Activated CD8-positive, alpha-beta memory T cell treated with anti-CD3 and anti-CD28 coated beads for 1 hour (primary cell): ENCODE measurements around the gene CENPB.

ENCODE experiments used
- DNase-seq, 2 donors: peaks; one replicate each; pipeline ENCODE4 v3.0.0-alpha.2; 2020; ENCODE audit warnings: low read depth in 1 of 2; ENCODE audit errors: extremely low read depth in 1 of 2

Gene CENPB

DNA sequence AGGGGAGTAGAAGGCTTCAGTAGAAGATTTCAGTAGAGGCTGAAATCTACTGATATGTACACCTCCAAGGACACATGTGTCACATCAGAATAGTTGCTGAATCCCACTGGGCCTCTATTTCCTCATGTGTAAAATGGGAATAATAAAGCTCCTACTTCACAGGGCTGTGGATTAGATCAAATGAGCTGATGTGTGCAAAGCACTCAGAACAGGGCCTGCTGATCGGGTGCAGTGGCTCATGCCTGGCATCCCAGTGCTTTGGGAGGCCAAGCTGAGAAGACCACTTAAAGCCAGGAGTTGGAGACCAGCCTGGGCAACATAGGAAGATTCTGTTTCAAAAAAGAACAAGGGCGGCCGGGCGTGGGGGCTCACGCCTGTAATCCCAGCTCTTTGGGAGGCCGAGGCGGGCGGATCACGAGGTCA is 25.7 kb upstream of the CENPB start:
- no peak for DNase-seq

DNA sequence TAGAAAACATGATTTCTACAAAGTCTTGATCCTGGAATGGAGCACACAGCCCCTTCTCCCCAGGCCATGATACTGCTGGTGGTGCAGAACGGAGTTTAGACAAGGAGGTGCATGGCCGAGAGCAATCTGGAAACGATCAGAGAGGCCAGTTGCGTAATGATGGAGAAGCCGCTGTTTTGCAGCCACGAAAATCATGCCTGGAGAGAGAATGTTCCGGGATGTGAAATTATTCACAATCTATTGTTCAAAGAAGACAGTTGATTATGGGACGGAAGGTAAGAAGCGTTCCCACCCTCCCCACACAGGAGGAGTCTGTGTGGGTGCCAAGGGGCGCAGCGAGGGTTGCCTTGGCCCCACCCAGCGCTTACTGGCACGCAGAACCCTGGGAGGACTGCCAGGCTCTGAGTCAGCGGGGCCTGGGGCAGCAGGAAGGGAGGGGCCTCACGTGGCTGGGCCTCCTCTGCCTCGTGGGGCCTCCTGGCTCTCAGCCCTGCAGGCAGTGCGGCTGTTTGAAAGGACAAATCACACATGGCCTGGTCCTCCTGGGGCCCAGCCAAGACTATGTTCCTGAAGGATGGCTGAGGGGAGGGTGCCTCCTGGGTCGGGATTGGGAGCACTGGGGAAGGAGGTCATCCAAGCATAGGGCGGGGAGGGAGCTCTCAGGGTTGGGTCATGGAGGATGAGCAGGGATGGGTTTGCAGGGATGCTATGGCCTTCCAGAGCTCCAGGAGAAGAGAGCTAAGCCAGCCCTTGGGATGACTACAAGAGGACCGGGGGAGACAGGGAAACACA is 25.1 kb upstream of the CENPB start:
- peak; percentile 84 to 88 for DNase-seq

DNA sequence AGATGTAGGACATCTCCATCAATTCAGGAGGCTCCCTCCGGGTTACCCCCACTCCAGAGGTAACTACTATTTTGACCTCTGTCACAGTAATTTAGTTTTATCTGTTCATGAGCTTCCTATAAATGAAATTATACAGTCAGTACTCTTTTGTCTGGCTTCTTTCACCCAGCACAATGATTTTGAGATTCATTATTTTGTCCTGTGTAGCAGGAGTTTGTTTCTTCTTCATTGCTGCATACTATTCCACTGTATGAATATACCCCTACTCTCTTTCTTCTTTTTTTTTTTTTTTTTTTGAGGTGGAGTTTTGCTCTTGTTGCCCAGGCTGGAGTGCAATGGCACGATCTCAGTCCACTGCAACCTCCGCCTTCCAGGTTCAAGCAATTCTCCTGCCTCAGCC is 22.0 kb upstream of the CENPB start:
- no peak for DNase-seq

DNA sequence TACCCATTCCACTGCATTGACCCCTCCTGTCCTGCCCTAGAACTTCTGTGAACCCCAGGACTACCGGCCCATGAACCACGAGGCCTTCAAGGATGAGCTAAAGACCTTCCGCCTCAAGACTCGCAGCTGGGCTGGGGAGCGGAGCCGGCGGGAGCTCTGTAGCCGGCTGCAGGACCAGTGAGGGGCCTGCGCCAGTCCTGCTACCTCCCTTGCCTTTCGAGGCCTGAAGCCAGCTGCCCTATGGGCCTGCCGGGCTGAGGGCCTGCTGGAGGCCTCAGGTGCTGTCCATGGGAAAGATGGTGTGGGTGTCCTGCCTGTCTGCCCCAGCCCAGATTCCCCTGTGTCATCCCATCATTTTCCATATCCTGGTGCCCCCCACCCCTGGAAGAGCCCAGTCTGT is 18.2 kb upstream of the CENPB start:
- no peak for DNase-seq

DNA sequence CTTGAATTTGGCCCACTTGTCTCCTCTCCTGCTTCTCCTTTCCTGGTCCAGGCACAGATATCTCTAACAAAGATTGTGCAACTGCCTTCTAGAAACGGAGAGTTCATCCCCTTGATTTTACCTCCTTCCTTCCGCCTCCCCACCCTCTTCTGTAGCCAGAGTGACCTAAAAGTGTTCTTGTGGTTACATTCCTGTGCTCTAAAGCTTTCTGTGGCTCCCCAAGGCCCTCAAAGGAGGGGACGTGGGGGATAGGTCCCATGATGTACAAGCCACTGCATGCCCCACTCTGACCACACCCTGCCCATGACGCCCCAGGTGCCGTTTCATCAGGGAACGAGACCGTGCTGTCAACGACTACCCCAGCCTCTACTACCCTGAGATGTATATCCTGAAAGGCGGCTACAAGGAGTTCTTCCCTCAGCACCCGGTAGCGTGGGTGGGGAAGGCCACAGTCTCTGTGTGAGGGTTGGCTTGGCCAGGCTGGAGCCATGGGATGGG is 17.8 kb upstream of the CENPB start:
- no peak for DNase-seq

DNA sequence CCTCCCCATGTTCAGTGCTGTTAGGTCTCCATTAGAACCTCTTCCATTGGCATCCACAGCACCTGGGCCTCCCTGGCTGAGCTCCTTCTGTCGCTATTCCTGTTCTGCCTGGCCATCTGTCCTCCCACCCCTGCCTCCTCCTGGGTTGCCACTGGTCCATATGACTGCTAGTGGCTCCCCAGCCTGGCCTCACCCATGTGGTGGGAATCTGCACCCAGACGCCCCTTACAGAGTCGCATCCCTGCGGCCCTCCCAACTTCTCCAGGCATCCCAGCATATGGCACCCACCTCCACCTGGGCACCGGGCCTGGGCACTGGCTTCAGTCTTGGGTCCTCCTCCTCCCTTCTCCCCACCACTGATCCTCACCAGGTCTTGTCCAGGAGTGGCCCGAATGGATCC is 17.3 kb upstream of the CENPB start:
- no peak for DNase-seq

DNA sequence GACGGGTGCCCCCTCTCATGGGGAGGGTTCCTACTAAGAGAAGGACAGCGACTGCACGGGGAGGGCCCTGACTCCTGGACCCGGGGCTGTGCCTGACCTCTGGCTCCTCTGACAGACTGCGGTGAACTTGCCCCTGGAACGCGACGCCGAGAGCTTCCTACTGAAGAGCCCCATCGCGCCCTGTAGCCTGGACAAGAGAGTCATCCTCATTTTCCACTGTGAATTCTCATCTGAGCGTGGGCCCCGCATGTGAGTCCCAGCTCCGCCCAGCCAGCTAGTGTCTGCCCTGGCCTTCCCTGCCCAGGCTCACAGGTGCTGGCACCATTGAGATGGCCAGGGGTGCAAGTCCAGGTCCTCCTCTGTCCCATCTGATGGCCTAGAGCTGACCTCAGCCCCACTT is 16.7 kb upstream of the CENPB start:
- no peak for DNase-seq

DNA sequence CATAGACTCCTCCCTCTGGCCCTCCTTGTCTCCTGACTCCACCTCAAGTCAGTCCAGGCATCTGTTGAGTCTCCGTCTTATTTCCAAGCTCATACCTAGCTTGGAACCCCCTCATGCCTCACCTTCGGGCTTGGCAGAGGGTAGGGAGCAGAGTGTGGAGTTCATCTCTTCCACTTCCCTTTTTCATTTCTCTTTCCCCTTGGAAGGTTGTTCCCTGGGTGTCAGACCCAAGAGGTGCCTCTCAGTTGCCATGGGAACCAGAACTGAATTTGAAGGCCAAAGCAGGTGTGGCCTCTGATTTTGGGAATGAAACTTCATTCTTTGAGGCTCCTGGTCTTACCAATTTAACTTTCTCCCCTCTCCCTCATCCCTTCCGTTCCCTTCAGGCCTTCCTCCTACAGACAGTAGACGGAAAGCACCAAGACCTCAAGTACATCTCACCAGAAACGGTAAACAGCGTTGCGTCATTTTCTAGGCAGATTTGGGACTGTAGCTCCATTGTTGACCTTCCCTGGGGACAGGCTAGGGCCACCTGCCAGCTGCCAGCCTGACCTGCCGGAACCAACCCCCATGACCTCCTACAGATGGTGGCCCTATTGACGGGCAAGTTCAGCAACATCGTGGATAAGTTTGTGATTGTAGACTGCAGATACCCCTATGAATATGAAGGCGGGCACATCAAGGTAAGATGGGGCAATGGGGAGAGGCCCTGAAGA is 16.1 kb upstream of the CENPB start:
- DNase-seq: no peak

DNA sequence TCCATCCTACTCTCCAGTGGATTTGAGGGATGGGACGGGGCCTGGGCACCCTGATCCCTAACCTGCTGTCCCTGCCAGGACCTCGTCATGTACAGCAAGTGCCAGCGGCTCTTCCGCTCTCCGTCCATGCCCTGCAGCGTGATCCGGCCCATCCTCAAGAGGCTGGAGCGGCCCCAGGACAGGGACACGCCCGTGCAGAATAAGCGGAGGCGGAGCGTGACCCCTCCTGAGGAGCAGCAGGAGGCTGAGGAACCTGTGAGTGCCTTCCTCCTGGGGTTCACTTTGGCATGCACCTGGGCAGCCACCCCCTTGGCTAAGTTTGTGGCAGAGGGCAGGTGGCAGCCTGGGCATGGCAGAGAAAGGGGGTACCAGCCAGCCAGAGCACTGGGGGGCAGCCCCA is 15.3 kb upstream of the CENPB start:
- no peak for DNase-seq

DNA sequence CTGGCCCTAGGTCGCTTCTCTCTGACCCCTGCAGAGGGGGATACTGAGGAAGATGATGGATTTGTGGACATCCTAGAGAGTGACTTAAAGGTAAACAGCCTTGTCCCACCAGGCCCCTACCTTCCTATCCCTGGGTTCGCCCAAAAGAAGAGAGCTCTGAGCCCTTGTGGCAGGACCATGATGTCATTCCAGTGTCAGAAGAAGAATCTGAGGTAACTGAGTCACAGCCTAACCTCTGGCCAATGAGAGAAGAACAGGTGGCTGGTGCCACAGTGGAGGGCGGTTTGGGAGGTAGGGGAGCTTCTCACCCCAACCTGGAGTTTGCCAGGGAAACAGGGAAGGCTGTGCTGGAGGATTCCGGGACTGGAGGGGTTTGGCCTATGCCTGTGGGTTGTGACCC is 14.8 kb upstream of the CENPB start:
- DNase-seq: no peak

DNA sequence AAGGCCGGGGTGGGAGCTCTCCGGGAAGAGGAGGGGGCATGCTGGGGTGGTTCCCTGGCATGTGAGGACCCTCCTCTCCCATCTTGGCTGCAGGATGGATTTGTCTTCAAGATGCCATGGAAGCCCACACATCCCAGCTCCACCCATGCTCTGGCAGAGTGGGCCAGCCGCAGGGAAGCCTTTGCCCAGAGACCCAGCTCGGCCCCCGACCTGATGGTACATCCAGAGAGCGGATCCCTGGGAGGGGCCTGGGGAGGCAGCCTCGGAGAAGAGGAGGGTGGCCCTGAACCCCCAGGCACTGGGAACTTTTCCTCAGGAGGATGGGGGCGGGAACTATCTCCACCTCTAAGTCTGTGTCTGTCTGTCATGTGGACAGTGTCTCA is 14.3 kb upstream of the CENPB start:
- DNase-seq: no peak

DNA sequence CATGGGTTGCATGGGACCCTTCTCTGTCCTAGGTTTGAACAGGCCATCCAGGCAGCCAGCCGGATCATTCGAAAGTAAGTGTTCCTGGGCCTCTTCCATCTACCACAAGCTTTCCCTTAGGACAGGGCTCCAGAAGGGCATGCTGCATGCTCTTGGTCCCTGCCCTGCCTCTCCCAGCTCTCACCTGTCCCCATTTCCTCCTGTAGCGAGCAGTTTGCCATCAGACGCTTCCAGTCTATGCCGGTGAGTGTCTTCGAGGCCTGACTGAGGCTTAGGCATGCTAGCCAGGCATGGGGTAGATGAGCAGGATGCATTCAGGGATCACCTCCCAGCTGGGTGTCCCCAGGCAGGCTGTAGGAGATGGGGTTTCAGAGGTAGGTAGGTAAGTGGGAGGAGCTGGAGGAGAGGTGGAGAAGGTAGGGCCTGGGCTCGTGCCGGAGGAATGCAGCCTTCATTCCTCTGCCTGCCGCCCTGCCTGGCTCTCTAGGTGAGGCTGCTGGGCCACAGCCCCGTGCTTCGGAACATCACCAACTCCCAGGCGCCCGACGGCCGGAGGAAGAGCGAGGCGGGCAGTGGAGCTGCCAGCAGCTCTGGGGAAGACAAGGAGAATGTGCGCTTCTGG is 13.8 kb upstream of the CENPB start:
- no peak for DNase-seq

DNA sequence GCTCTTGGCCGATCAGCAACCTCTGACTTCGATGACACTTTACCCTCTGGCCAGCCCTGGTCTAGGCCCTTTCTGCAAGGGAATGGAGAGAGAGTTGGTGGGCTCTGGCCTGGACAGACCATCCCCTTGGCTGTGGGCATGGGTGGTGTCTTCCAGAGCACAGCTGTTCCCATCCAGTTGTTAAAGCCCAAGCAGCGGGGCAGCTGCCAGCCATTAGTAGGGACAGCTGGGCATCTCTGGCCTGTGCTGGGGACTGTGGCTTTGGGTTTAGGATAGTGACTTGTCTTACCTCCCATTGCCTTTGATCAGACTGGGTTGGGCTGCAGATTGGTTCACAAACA is 12.3 kb upstream of the CENPB start:
- DNase-seq: no peak

DNA sequence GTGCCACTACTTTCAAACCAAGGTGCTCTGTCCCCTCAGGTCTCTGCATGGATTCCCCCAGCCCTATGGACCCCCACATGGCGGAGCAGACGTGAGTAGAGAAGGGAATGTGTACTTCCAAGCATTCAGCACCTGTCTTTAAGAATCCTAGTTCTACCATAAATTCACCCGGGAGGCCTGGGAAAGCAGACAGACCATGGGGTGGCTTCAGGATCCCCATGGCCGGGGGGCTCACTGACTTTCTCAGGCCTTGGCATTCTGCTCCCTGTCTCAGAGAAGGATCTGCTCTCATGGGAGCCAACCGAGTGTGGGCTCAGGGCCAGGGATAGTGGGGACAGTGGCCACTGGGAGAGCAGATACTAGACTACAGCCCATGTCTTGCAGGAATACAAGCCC is 11.8 kb upstream of the CENPB start:
- DNase-seq: no peak

DNA sequence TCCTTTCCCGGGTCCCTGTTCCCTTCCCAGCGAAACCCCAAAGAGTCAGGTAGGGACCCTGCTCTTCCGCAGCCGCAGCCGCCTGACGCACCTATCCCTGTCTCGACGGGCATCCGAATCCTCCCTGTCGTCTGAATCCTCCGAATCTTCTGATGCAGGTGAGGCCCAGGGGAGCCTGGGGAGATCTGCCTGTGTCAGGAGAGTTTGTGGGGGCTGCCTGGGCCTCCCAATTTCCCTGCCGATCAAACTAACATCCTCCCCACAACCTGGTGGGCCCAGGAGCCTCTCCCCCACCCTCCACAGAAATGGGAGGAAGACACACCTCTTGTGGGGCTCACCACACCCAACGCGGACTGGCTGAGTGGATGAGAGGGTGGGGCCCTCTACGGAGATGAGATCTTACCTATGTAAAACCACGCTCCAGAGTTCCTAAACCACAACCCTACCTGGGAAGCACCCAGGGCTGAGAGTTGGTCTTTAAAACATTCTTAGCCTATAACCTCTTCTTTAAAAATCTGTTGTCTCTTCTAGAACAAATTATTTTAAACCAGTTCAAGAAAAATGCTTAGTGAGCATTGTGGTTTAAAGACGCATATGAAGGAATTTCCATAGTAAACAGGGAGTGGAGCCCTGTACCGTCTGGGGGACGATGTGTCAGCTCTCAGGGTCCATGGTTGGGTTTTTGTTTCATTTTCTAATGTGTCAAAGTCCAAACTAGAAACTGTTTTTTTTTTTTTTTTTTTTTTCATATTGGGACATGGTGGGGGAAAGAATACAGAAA is 11.2 kb upstream of the CENPB start:
- DNase-seq: no peak

DNA sequence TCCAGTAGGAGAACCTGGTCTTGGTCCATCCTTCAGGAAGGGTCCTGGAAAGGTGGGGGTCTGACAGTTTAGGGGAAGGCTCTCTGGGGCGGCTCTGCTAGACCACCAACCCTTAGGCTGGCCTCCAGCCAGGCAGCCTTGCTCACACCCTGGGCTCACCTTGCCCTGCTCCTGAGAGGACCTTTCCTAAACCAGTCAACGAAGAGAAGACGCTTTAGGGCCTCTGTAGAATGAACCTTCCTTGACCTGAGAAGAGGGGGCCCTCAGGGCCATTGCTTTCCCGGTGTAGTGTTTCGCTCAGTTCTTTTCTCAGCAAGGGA is 10.6 kb upstream of the CENPB start:
- no peak for DNase-seq

DNA sequence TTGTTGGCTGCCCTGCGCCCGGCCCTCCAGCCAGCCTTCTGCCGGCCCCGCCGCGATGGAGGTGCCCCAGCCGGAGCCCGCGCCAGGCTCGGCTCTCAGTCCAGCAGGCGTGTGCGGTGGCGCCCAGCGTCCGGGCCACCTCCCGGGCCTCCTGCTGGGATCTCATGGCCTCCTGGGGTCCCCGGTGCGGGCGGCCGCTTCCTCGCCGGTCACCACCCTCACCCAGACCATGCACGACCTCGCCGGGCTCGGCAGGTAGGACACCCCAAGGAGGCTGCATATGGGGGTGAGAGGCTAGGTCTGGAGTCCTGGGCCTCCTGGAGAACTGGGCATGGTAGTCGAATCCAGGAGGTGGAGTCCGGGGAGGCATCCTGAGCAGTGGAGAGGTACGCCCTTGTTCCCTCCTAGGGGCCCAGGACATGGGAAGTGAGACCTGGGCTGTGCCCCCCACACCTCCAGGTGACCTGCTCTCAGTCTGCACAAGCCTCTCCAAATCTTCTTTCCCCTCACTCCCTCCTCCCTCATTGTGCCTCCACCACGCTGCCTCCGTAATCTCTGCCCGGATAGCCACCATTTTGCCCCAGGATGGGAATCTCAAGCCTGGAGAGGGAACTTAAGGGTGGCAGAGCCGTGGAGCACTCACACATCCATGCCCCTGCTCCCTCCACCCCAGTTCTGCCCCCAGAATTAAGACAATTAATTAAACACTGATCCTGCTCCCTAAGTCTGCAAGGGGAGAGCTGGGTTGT is 10.1 kb upstream of the CENPB start:
- DNase-seq: no peak

DNA sequence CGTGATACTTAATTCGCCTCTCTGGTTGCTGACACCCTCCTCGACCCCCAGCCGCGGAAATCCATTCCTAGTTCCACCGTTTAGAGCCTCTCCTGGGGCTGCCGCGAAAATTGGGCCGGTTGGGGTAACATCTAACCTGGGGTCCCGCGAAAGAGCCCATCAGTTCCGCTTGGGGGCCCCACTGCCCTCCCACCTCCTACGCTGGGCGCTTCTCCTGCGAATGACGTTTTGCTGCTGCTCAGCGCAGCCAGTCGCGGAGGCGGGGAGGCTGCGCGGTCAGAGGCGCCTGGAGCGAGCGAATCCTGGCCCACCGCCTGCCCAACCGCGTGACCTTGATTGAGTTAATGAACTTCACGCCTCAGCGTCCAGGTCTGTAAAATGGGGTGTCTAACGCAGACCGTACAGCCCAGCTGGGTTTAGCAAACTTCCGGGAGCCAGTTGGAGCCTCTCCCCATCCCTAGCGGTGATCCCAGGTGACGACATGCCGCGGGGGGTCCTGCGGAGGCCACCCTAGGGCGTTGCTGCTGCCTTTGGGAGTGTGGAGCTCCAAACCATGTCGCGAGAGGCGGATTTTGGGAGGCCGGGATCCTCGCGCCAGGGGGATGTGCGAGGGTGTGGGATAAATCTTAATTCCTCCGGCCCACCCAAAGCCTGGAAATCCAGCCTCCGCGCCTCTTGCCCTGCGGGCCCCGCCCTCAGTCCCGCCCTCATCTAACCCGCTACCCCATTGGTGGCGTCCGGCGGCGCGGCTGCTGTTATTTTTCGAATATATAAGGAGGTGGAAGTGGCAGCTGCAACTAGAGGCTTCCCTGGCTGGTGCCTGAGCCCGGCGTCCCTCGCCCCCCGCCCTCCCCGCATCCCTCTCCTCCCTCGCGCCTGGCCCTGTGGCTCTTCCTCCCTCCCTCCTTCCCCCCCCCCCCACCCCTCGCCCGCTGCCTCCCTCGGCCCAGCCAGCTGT is 9.2 kb upstream of the CENPB start, which contains the start of gene CDC25B:
Gene CDC25B (plus strand): TSS at position 800 of the 958 bp plus-strand sequence. CDS start 222 bp downstream, outside the sequence.
- DNase-seq: peak; percentile 73 to 87

DNA sequence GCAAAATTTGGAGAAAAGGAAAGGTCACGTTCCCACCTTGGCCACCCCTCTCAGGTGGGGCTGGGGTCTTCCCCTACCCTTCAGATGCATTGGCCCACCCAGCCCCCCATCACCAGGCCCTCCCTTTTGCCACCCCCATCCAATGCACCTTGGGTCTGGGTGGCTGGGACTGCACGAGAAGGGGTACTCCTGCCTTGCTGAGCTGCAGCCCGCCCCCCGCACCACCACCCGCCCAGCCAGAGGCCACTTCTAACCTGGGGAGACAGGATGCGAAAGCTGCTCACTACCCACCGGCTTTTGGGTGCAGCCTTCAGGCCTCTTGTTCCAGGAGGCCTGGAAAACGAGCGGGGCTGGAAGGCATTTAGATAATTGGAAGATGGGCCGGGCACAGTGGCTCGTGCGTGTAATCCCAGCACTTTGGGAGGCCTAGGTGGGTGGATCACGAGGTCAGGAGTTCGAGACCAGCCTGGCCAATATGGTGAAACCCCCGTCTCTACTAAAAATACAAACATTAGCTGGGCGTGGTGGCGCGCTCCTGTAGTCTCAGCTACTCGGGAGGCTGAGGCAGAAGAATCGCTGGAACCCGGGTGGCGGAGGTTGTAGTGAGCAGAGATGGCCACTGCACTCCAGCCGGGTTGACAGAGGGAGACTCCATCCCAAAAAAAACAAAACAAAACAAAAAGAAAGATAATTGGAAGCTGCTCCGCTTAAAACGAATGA is 8.3 kb upstream of the CENPB start:
- no peak for DNase-seq
